ENCODE data around the gene ANKS1A. TPM values are rescaled to one million over a fixed set of nuclear protein-coding genes. Genes with fewer than 3 reads are reported as not detected.

Gene ANKS1A
- total and polyA plus RNA-seq, 10 donors: 5.1 to 68.9 (median 45.6) TPM

- peak; percentile 54 for DNase-seq
- Histone ChIP-seq H3K4me3 (no peak overlapping the region), H3K9me3 (no peaks in the 10 kb centered on the region), H3K36me3 (peaks cover 0 to 100% (median 84%) of the 10 kb centered on the region in 6 donors), H3K27ac (peak overlapping the region in 4 of 8 donors; percentile 61 to 76 (median 72)), H3K27me3 (replicated peaks in 1 of 7) (no peaks in the 10 kb centered on the region), H3K4me1 (peaks cover 12 to 32% (median 24%) of the 10 kb centered on the region in 6 donors)
- WGBS, 5 donors: 85 to 97% (median 94%) methylated on average over 7 to 13 of the region's 13 CpGs
- intact Hi-C loops (cut with DNase I; ENCODE audit: low total_unique reads): no loop called here
- TF ChIP-seq POLR2A (IDR thresholded peaks at IDR 0.05): no peak
- TF ChIP-seq POLR2AphosphoS5 (IDR thresholded peaks at IDR 0.05): peak in 1 of 3 donors; percentile 5
Observed at GRCh38 chr6:35080016-35080680, 191.1 kb downstream of the ANKS1A start.

GRCh38 chr6:35080821-35081425 lies 191.9 kb downstream of the ANKS1A start:
- H3K27me3 ChIP-seq (replicated peaks in 1 of 7): no peaks in the 10 kb centered on the region
- intact Hi-C loops (cut with DNase I; ENCODE audit: low total_unique reads): no loop called here
- H3K4me3 ChIP-seq: no peak overlapping the region
- no peaks in the 10 kb centered on the region for H3K9me3 ChIP-seq
- no peak for TF ChIP-seq POLR2A (IDR thresholded peaks at IDR 0.05)
- TF ChIP-seq POLR2AphosphoS5 (IDR thresholded peaks at IDR 0.05): peak in 1 of 3 donors; percentile 51
- WGBS, 5 donors: 81 to 89% (median 83%) methylated on average over 14 to 21 of the region's 21 CpGs
- DNase-seq: peak; percentile 67
- H3K27ac ChIP-seq: peak overlapping the region in 5 of 8 donors; percentile 61 to 76 (median 72)
- H3K36me3 ChIP-seq: peaks cover 0 to 100% (median 88%) of the 10 kb centered on the region in 6 donors
- peaks cover 12 to 32% (median 23%) of the 10 kb centered on the region in 6 donors for H3K4me1 ChIP-seq

- H3K36me3 ChIP-seq: peaks cover 0 to 100% (median 92%) of the 10 kb centered on the region in 6 donors
- H3K4me3 ChIP-seq: no peak overlapping the region
- peak overlapping the region in 7 of 8 donors; percentile 7 to 76 (median 67) for H3K27ac ChIP-seq
- 20 to 40% (median 29%) methylated on average over 13 of the region's 13 CpGs for WGBS, 5 donors
- no peaks in the 10 kb centered on the region for H3K9me3 ChIP-seq
- DNase-seq: peak; percentile 53
- H3K4me1 ChIP-seq: peaks cover 12 to 32% (median 21%) of the 10 kb centered on the region in 6 donors
- intact Hi-C loops (cut with DNase I; ENCODE audit: low total_unique reads): no loop called here
- H3K27me3 ChIP-seq (replicated peaks in 1 of 7): no peaks in the 10 kb centered on the region
- TF ChIP-seq POLR2A (IDR thresholded peaks at IDR 0.05) (no peak), CTCF (IDR thresholded peaks at IDR 0.05 in 8 of 11, conservative IDR thresholded peaks at IDR 0.05 in 3 of 11) (no peak), POLR2AphosphoS5 (IDR thresholded peaks at IDR 0.05) (peak in 2 of 3 donors; percentile 38 to 41)
Observed at GRCh38 chr6:35081426-35081851, 192.4 kb downstream of the ANKS1A start.

- no peaks in the 10 kb centered on the region for H3K9me3 ChIP-seq
- WGBS, 5 donors: 69 to 78% (median 73%) methylated on average over 19 of the region's 19 CpGs
- intact Hi-C loops (cut with DNase I; ENCODE audit: low total_unique reads): no loop called here
Observed at GRCh38 chr6:35082046-35082732, 193.1 kb downstream of the ANKS1A start.

More at GRCh38 chr6:35082046-35082732, 193.1 kb downstream of the ANKS1A start:
- Histone ChIP-seq H3K4me3 (no peak overlapping the region), H3K4me1 (peaks cover 12 to 32% (median 19%) of the 10 kb centered on the region in 6 donors), H3K27ac (peak overlapping the region in 7 of 8 donors; percentile 7 to 76 (median 67)), H3K27me3 (replicated peaks in 1 of 7) (no peaks in the 10 kb centered on the region), H3K36me3 (peaks cover 0 to 100% (median 97%) of the 10 kb centered on the region in 6 donors)
- TF ChIP-seq CTCF (IDR thresholded peaks at IDR 0.05 in 8 of 11, conservative IDR thresholded peaks at IDR 0.05 in 3 of 11) (no peak), POLR2AphosphoS5 (IDR thresholded peaks at IDR 0.05) (no peak), POLR2A (IDR thresholded peaks at IDR 0.05) (no peak)
- peak; percentile 46 for DNase-seq
